Mucosa of stomach (tissue), 1 donor: ENCODE results near the gene HIBADH.
"Not testable (repeated sequence)": the region's sequence is repeated elsewhere in the genome, so short reads cannot be mapped to it uniquely, and the experiment has no call there.

Experiments used
- H3K27me3 ChIP-seq: one replicate; pipeline ENCODE4 v1.7.0; 2013; ENCODE audit warnings: mild to moderate bottlenecking, low read length; ENCODE audit not compliant: control insufficient read depth, insufficient read depth
- H3K36me3 ChIP-seq: one replicate; pipeline ENCODE4 v1.7.0; 2013; ENCODE audit warnings: low read length; ENCODE audit not compliant: control insufficient read depth, insufficient read depth
- H3K4me1 ChIP-seq: one replicate; pipeline ENCODE4 v1.7.0; 2013; ENCODE audit warnings: mild to moderate bottlenecking, low read length; ENCODE audit not compliant: control insufficient read depth, insufficient read depth
- H3K4me3 ChIP-seq: one replicate; pipeline ENCODE4 v1.7.0; 2013; ENCODE audit warnings: low read length
- H3K9ac ChIP-seq: one replicate; pipeline ENCODE4 v1.7.0; 2013; ENCODE audit warnings: mild to moderate bottlenecking, low read length, moderate library complexity
- H3K9me3 ChIP-seq: one replicate; pipeline ENCODE4 v1.7.0; 2013; ENCODE audit warnings: mild to moderate bottlenecking, low read length, moderate library complexity; ENCODE audit not compliant: control insufficient read depth
- donor health status: Pancreatic carcinoma.

HIBADH gene

DNA sequence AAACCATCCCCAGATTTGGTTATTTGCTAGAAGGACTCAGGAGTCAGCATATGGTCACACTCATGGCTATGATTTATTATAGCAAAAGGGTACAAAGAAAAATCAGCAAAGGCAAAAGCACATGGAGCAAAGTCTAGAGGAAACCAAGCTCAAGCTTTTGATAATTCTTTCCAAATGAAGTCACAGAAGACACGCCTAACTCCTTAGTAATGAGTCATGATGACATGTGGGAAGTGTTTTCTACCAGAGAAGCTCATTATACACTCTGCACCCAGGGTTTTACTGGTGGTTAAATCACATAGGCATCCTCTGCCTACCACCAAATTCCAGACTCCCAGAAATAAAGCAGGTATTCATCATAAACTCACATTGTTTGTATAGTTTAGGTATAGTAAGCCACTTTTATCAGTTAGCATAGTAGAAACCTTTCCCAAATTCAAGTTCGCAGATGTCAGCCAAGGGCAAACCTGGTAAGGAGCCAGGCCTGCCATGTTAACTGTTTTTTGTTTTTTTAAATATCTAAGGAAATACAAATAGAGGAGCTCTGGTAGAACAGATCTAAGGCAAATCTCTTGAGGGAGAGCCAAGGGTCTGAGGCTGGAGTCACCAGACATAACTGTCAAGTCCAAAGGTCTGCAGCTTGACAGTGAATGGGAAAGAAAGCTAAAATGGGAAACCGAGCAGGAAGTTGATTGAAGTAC is 15.4 kb upstream of the HIBADH start:
- Histone ChIP-seq H3K4me1 (peaks cover 21% of the 10 kb centered on the region), H3K27me3 (no peaks in the 10 kb centered on the region), H3K36me3 (no peaks in the 10 kb centered on the region), H3K4me3 (no peak overlapping the region), H3K9me3 (no peaks in the 10 kb centered on the region), H3K9ac (no peak overlapping the region)

DNA sequence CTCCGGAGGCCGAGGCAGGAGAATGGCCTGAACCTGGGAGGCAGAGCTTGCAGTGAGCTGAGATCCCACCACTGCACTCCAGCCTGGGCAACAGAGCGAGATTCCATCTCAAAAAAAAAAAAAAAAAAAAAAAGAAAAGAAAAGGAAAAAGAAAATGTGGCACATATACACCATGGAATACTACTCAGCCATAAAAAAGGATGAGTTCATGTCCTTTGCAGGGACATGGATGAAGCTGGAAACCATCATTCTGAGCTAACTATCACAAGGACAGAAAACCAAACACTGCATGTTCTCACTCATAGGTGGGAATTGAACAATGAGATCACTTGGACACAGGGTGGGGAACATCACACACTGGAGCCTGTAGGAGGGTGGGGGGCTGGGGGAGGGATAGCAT is 11.4 kb upstream of the HIBADH start:
- not testable (repeated sequence) for H3K36me3 ChIP-seq, H3K4me3 ChIP-seq, H3K9me3 ChIP-seq, H3K27me3 ChIP-seq, H3K9ac ChIP-seq
- H3K4me1 ChIP-seq, result peaks cover 19% of the 10 kb centered on the region

- H3K9ac ChIP-seq, result no peak overlapping the region
- H3K27me3 ChIP-seq, result no peaks in the 10 kb centered on the region
- H3K9me3 ChIP-seq, result no peaks in the 10 kb centered on the region
- H3K36me3 ChIP-seq, result no peaks in the 10 kb centered on the region
- H3K4me3 ChIP-seq, result no peak overlapping the region
- no peaks in the 10 kb centered on the region for H3K4me1 ChIP-seq
Observed at GRCh38 chr7:27671675-27672074, 9.0 kb upstream of the HIBADH start.

GRCh38 chr7:27670676-27671075 is 8.0 kb upstream of the HIBADH start:
- H3K4me3 ChIP-seq, result no peak overlapping the region
- no peaks in the 10 kb centered on the region for H3K4me1 ChIP-seq
- H3K36me3 ChIP-seq, result no peaks in the 10 kb centered on the region
- no peaks in the 10 kb centered on the region for H3K9me3 ChIP-seq
- no peaks in the 10 kb centered on the region for H3K27me3 ChIP-seq
- H3K9ac ChIP-seq, result no peak overlapping the region

- no peaks in the 10 kb centered on the region for H3K36me3 ChIP-seq
- no peak overlapping the region for H3K4me3 ChIP-seq
- no peaks in the 10 kb centered on the region for H3K9me3 ChIP-seq
- H3K27me3 ChIP-seq, result no peaks in the 10 kb centered on the region
- H3K4me1 ChIP-seq, result no peaks in the 10 kb centered on the region
- no peak overlapping the region for H3K9ac ChIP-seq
Observed at GRCh38 chr7:27670177-27670576, 7.5 kb upstream of the HIBADH start.

- no peaks in the 10 kb centered on the region for H3K27me3 ChIP-seq
- no peaks in the 10 kb centered on the region for H3K9me3 ChIP-seq
- no peak overlapping the region for H3K4me3 ChIP-seq
- H3K9ac ChIP-seq, result no peak overlapping the region
- H3K36me3 ChIP-seq, result no peaks in the 10 kb centered on the region
- H3K4me1 ChIP-seq, result peaks cover 17% of the 10 kb centered on the region
Observed at GRCh38 chr7:27665531-27665930, 2.8 kb upstream of the HIBADH start.

DNA sequence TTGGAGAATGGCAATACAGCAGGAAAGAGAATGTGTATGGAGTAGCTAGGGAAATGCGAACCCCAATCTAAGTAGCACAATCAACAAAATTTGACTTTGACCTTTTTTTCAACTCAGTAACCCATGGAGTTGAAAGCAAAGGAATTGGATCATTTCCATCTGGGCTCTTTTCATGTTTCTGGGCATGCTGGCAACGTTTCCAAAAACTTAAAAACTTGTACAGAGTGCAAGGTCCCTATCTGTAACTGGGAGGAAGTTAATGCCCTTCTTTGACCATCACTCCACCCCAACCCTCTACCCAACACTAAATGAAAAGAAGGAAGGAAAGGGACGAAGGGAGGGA is 1.3 kb upstream of the HIBADH start:
- no peaks in the 10 kb centered on the region for H3K36me3 ChIP-seq
- no peak overlapping the region for H3K4me3 ChIP-seq
- no peaks in the 10 kb centered on the region for H3K27me3 ChIP-seq
- no peaks in the 10 kb centered on the region for H3K9me3 ChIP-seq
- H3K4me1 ChIP-seq, result peaks cover 17% of the 10 kb centered on the region
- no peak overlapping the region for H3K9ac ChIP-seq

DNA sequence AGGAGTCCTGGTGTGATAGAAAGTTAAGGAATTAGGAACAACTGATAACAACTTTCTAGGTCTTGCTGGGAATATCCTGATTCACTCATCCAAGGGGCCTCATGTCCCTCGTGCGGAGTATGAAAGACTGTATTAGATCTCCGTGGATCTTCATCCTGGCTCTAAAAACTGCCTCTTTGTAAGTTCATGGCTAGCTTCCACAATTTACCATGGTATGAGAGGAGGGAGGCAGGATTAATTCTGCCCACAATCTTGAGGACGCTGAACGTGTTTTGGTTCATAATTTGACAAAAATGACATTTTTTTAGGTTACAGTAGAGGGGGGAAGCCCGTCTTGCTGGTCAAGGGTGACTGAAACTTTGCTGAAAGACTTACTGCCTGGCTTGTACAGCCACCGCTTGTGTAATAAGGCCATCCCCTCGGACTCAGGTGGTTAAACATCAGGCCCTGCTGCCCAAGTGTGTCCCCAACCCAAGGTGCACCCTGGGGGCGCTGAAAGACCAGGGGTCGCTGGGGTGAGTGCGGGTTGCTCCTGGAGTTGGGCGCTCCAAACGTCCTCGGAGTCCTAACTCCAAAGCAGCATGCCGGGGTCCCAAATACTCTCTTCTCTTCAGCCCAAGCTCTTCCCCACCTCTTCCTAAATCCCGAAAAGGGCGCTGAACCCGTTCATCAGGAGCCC is 733 bp downstream of the HIBADH start:
- peak overlapping the region; percentile 83 for H3K4me3 ChIP-seq
- H3K4me1 ChIP-seq, result peaks cover 17% of the 10 kb centered on the region
- H3K27me3 ChIP-seq, result no peaks in the 10 kb centered on the region
- H3K9ac ChIP-seq, result peak overlapping the region; percentile 91
- no peaks in the 10 kb centered on the region for H3K36me3 ChIP-seq
- no peaks in the 10 kb centered on the region for H3K9me3 ChIP-seq

GRCh38 chr7:27656724-27657123 is 6.0 kb downstream of the HIBADH start:
- no peaks in the 10 kb centered on the region for H3K36me3 ChIP-seq
- H3K4me3 ChIP-seq, result no peak overlapping the region
- H3K9me3 ChIP-seq, result no peaks in the 10 kb centered on the region
- H3K4me1 ChIP-seq, result peaks cover 2% of the 10 kb centered on the region
- no peaks in the 10 kb centered on the region for H3K27me3 ChIP-seq
- no peak overlapping the region for H3K9ac ChIP-seq

GRCh38 chr7:27655184-27655583 is 7.5 kb downstream of the HIBADH start:
- H3K9me3 ChIP-seq, result no peaks in the 10 kb centered on the region
- no peaks in the 10 kb centered on the region for H3K4me1 ChIP-seq
- no peak overlapping the region for H3K4me3 ChIP-seq
- no peaks in the 10 kb centered on the region for H3K36me3 ChIP-seq
- no peaks in the 10 kb centered on the region for H3K27me3 ChIP-seq
- no peak overlapping the region for H3K9ac ChIP-seq

GRCh38 chr7:27652518-27652917 is 10.2 kb downstream of the HIBADH start:
- Histone ChIP-seq H3K9me3 (no peaks in the 10 kb centered on the region), H3K4me3 (no peak overlapping the region), H3K36me3 (no peaks in the 10 kb centered on the region), H3K4me1 (no peaks in the 10 kb centered on the region), H3K9ac (no peak overlapping the region), H3K27me3 (no peaks in the 10 kb centered on the region)

DNA sequence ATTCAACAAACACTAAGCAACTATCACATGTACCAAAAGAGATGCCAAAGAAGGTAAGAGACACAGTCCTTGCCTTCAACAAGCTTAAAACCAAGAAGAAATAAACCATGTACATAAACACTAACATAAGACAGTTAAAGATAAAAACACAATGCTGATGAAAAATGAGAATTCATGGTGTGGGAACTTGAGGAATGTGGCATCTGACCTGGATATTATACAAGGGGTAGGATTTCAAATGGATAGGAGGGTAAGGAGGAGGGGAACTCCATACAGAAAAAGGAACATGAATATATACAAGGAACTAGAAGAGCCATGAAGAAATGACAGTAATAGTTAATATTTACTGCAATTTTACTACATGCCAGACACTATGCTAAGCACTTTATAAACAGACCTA is 11.0 kb downstream of the HIBADH start:
- Histone ChIP-seq H3K36me3 (no peaks in the 10 kb centered on the region), H3K4me3 (no peak overlapping the region), H3K9me3 (no peaks in the 10 kb centered on the region), H3K27me3 (no peaks in the 10 kb centered on the region), H3K4me1 (no peaks in the 10 kb centered on the region), H3K9ac (no peak overlapping the region)
